Activated naive CD4-positive, alpha-beta T cell treated with anti-CD3 and anti-CD28 coated beads for 36 hours (primary cell): ENCODE measurements around the gene SHMT2. TPM values are rescaled to one million over a fixed set of nuclear protein-coding genes. Genes with fewer than 3 reads are reported as not detected.

Experiments
- CTCF ChIA-PET: fragments of 350-600 bp; sonication (Branson Sonifier 250); formaldehyde crosslinking; loops from one replicate; lab custom pipeline; 2021; ENCODE audit warnings: antibody characterized with exemption; lab: Charles Lee
- DNase-seq: peaks from one replicate; pipeline ENCODE4 v3.0.0-alpha.2; 2020
- H3K27ac Mint-ChIP-seq: one replicate; pipeline ENCODE4 v1.8.0; 2021; ENCODE audit warnings: mild to moderate bottlenecking, mixed read lengths
- H3K27me3 Mint-ChIP-seq: one replicate; pipeline ENCODE4 v1.8.0; 2021; ENCODE audit warnings: low read depth, mixed read lengths
- H3K36me3 Mint-ChIP-seq: one replicate; pipeline ENCODE4 v1.8.0; 2021; ENCODE audit warnings: low read depth, mixed read lengths
- H3K4me1 Mint-ChIP-seq: one replicate; pipeline ENCODE4 v1.8.0; 2021; ENCODE audit warnings: low read depth, mixed read lengths
- H3K4me3 Mint-ChIP-seq: one replicate; pipeline ENCODE4 v1.8.0; 2021; ENCODE audit warnings: mild to moderate bottlenecking, moderate library complexity, mixed read lengths
- H3K9me3 Mint-ChIP-seq: one replicate; pipeline ENCODE4 v1.8.0; 2021; ENCODE audit warnings: mixed read lengths
- intact Hi-C: fragments of 100-400 bp; cut with micrococcal nuclease; formaldehyde crosslinking; loops from one replicate; pipeline ENCODE4 v1.15.1; 2023
- total RNA-seq, 2 experiments: library from RNA; stranded (reverse); gene quantifications; one replicate each; pipeline ENCODE4 v1.2.3, GENCODE V29; 2021

The SHMT2 gene
- total RNA-seq, 2 experiments from 2014 or later, result 542 to 552 TPM

DNA sequence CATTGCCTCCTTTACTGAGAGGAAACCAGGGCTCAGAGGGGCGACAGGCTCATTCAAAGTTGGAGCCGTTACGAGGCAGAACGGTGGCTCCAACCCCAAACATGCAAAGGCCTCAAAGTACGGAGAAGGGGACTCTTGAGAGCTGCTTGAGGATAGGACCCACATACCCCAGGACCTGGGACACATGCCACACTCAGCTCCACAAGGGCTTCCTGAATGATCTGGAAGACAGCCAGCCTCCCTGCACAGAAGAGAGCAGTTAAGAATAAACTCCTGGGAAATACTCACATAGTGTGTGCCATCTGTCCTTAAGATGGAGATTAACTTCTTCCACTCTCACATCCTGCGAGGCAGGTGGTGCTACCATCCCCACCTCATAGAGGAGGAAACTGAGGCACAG lies 39.5 kb upstream of the SHMT2 start:
- Mint-ChIP-seq H3K4me3 (no peak overlapping the region), H3K36me3 (no peaks in the 10 kb centered on the region), H3K4me1 (no peaks in the 10 kb centered on the region), H3K9me3 (no peaks in the 10 kb centered on the region), H3K27me3 (no peaks in the 10 kb centered on the region), H3K27ac (no peak overlapping the region)
- CTCF ChIA-PET, result interaction anchor here (1.2 to 1.3 kb wide), 2 partner anchors 66 to 202 kb away, joined by 3 read pairs; no protein-coding TSS in a partner anchor
- intact Hi-C loops, result no loop called here
- DNase-seq, result no peak

DNA sequence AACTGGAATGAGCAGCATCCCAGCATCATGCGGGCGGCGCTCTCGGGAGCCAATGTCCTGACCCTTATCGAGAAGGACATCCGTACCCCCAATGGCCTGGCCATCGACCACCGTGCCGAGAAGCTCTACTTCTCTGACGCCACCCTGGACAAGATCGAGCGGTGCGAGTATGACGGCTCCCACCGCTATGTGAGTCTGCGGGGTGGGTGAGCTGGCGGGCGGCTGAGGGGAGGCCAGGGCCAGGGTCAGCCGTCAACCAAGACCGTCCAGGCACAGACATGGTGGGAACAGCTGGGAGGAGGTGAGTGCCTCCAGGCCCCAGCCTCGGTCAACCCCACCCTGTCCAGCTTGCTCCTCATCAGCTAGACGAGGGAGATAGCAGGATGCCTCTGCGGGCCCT lies 38.7 kb upstream of the SHMT2 start:
- no peaks in the 10 kb centered on the region for H3K9me3 Mint-ChIP-seq
- DNase-seq, result no peak
- H3K36me3 Mint-ChIP-seq, result no peaks in the 10 kb centered on the region
- H3K27ac Mint-ChIP-seq, result no peak overlapping the region
- H3K27me3 Mint-ChIP-seq, result no peaks in the 10 kb centered on the region
- intact Hi-C loops, result no loop called here
- H3K4me3 Mint-ChIP-seq, result no peak overlapping the region
- CTCF ChIA-PET, result interaction anchor here (0.9 to 1.3 kb wide), 4 partner anchors 12 to 203 kb away, joined by 3 read pairs; no protein-coding TSS in a partner anchor
- H3K4me1 Mint-ChIP-seq, result no peaks in the 10 kb centered on the region

DNA sequence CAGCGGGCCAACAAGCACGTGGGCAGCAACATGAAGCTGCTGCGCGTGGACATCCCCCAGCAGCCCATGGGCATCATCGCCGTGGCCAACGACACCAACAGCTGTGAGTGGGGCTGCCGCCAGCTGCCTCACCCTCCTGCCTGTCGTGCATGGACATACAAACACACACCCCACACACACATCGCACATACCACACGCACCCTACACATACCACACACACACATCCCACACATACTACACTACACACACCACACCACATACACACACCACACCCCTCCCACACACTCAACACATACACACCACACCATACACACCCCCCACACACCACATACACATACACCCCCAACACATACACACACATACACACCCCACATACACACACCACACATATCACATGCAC lies 38.1 kb upstream of the SHMT2 start:
- no peak for DNase-seq
- no peak overlapping the region for H3K27ac Mint-ChIP-seq
- intact Hi-C loops, result no loop called here
- H3K4me3 Mint-ChIP-seq, result no peak overlapping the region
- H3K4me1 Mint-ChIP-seq, result no peaks in the 10 kb centered on the region
- CTCF ChIA-PET, result interaction anchor here (0.9 to 1.0 kb wide), 2 partner anchors 13 to 68 kb away, joined by 3 read pairs; no protein-coding TSS in a partner anchor
- H3K27me3 Mint-ChIP-seq, result no peaks in the 10 kb centered on the region
- H3K9me3 Mint-ChIP-seq, result no peaks in the 10 kb centered on the region
- H3K36me3 Mint-ChIP-seq, result no peaks in the 10 kb centered on the region

DNA sequence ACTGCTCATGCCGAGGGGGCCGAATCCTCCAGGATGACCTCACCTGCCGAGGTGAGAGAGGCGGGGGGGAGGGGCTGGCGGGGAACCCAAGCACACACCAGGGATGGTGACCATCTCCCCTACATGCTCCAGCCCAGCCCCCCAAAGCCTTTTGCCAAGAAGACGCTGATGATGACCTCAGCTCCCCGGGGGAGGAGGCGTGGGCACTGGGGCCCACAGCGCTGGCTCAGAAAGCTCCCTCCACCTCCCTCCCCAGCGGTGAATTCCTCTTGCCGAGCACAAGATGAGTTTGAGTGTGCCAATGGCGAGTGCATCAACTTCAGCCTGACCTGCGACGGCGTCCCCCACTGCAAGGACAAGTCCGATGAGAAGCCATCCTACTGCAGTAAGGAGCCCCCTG lies 36.6 kb upstream of the SHMT2 start:
- DNase-seq, result no peak
- CTCF ChIA-PET, result interaction anchor here (0.5 to 1.2 kb wide), 3 partner anchors 13 to 430 kb away, joined by 3 read pairs; partner anchors contain the start of gene HSD17B6
- intact Hi-C loops, result no loop called here
- Mint-ChIP-seq H3K27me3 (no peaks in the 10 kb centered on the region), H3K4me3 (no peak overlapping the region), H3K9me3 (no peaks in the 10 kb centered on the region), H3K36me3 (no peaks in the 10 kb centered on the region), H3K27ac (no peak overlapping the region), H3K4me1 (no peaks in the 10 kb centered on the region)

DNA sequence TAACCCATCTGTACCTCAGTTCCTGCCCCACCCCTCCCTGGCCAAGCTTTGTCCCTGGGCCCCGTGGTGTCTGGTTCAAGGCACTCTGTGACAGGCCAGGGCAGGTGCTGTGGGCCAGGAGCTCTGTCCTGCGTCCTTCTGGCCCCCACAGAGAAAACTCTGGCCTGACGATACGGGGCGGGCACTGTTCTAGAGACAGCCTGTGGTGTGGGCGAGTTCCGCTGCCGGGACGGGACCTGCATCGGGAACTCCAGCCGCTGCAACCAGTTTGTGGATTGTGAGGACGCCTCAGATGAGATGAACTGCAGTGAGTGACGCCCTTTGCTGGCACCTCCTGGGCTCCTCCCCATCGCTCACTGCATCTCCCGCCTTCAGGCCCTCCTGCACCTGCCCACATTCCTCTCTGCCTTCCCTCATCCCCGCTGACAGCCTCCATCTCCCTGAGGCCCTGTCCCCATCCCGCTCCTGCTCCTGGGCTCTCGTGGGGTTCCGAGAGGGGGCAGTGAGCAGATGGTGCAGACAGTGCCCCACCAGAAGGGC lies 35.7 kb upstream of the SHMT2 start:
- intact Hi-C loops, result no loop called here
- CTCF ChIA-PET, result interaction anchor here (0.9 to 1.2 kb wide), 2 partner anchors 14 to 20 kb away, joined by 3 read pairs; no protein-coding TSS in a partner anchor
- Mint-ChIP-seq H3K27ac (no peak overlapping the region), H3K4me1 (no peaks in the 10 kb centered on the region), H3K4me3 (no peak overlapping the region), H3K27me3 (no peaks in the 10 kb centered on the region), H3K36me3 (no peaks in the 10 kb centered on the region), H3K9me3 (no peaks in the 10 kb centered on the region)
- DNase-seq, result no peak

DNA sequence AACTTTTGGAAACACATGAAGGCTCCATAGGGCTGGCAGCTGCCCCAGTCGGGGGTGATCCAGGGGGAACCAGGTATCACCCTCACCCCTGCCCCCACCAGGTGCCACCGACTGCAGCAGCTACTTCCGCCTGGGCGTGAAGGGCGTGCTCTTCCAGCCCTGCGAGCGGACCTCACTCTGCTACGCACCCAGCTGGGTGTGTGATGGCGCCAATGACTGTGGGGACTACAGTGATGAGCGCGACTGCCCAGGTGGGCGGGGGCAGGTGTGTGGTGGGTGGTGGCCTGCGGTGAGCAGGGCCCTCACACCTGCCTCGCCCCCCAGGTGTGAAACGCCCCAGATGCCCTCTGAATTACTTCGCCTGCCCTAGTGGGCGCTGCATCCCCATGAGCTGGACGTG lies 35.3 kb upstream of the SHMT2 start:
- H3K9me3 Mint-ChIP-seq, result no peaks in the 10 kb centered on the region
- CTCF ChIA-PET, result interaction anchor here (0.9 kb wide), 1 partner anchor 20 kb away, joined by 3 read pairs; no protein-coding TSS in a partner anchor
- intact Hi-C loops, result no loop called here
- no peak for DNase-seq
- no peaks in the 10 kb centered on the region for H3K36me3 Mint-ChIP-seq
- H3K4me1 Mint-ChIP-seq, result no peaks in the 10 kb centered on the region
- no peaks in the 10 kb centered on the region for H3K27me3 Mint-ChIP-seq
- no peak overlapping the region for H3K27ac Mint-ChIP-seq
- H3K4me3 Mint-ChIP-seq, result no peak overlapping the region

DNA sequence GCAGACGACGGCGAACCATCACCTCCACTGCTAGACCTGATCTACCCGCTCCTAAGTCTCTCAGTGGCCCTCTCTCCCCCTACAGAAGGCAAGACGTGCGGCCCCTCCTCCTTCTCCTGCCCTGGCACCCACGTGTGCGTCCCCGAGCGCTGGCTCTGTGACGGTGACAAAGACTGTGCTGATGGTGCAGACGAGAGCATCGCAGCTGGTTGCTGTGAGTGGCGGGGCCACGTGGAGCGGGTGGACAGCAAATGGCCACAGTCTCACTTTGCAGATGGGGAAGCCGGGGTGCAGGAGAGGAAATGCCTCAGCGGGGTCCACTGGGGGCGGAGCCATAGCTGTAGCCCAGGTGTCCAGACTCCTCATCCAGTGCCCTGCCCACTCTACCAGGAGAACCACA lies 34.3 kb upstream of the SHMT2 start:
- Mint-ChIP-seq H3K9me3 (no peaks in the 10 kb centered on the region), H3K4me3 (no peak overlapping the region), H3K27ac (no peak overlapping the region), H3K36me3 (no peaks in the 10 kb centered on the region), H3K27me3 (no peaks in the 10 kb centered on the region), H3K4me1 (no peaks in the 10 kb centered on the region)
- intact Hi-C loops, result no loop called here
- CTCF ChIA-PET, result no interaction called here
- DNase-seq, result no peak

DNA sequence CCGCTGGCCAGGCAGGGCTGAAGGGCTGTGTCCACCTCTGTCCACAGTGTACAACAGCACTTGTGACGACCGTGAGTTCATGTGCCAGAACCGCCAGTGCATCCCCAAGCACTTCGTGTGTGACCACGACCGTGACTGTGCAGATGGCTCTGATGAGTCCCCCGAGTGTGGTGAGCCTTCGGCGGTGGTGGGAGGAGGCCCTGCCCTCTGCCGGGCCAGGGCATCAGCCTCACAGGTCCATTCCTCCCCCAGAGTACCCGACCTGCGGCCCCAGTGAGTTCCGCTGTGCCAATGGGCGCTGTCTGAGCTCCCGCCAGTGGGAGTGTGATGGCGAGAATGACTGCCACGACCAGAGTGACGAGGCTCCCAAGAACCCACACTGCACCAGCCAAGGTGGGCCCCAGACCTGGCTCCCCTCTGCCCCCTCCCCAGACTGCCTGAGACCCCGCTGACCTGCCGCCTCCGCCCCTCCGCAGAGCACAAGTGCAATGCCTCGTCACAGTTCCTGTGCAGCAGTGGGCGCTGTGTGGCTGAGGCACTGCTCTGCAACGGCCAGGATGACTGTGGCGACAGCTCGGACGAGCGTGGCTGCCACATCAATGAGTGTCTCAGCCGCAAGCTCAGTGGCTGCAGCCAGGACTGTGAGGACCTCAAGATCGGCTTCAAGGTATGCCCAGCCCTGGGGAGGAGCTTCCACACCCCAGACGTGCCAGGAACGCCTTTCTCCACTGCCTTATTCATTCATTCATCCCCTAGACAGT lies 33.7 kb upstream of the SHMT2 start:
- no peaks in the 10 kb centered on the region for H3K9me3 Mint-ChIP-seq
- CTCF ChIA-PET, result interaction anchor here (1.5 to 1.6 kb wide), 2 partner anchors 12 to 47 kb away, joined by 4 to 5 read pairs; no protein-coding TSS in a partner anchor

DNA sequence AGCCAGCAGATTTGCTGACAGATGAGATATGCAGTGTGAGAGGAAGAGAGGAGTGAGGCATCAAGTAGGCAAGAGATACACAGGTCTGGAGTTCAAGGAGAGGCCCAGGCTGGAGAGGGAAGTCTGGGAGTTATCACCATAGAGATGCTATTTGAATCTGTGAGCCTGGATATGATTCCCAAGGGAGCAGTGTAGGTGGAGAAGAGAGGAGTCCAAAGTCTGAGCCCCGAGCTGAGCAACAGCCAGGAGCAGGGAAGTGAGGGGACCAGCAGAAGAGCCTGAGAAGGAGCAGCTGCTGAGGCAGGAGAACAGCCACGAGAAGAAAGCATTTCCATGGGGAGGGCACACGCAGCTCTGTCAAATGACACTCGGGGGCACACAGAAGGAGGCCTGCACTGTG lies 33.1 kb upstream of the SHMT2 start:
- CTCF ChIA-PET, result interaction anchor here (1.5 to 1.6 kb wide), 2 partner anchors 13 to 46 kb away, joined by 4 to 5 read pairs; no protein-coding TSS in a partner anchor
- H3K4me3 Mint-ChIP-seq, result no peak overlapping the region
- intact Hi-C loops, result no loop called here
- no peaks in the 10 kb centered on the region for H3K4me1 Mint-ChIP-seq
- DNase-seq, result no peak
- no peak overlapping the region for H3K27ac Mint-ChIP-seq
- H3K36me3 Mint-ChIP-seq, result no peaks in the 10 kb centered on the region
- no peaks in the 10 kb centered on the region for H3K27me3 Mint-ChIP-seq
- H3K9me3 Mint-ChIP-seq, result no peaks in the 10 kb centered on the region

More for the DNA sequence above, 33.7 kb upstream of the SHMT2 start:
- H3K36me3 Mint-ChIP-seq, result no peaks in the 10 kb centered on the region
- H3K27ac Mint-ChIP-seq, result no peak overlapping the region
- intact Hi-C loops, result no loop called here
- no peak for DNase-seq
- H3K4me1 Mint-ChIP-seq, result no peaks in the 10 kb centered on the region
- no peaks in the 10 kb centered on the region for H3K27me3 Mint-ChIP-seq
- no peak overlapping the region for H3K4me3 Mint-ChIP-seq

DNA sequence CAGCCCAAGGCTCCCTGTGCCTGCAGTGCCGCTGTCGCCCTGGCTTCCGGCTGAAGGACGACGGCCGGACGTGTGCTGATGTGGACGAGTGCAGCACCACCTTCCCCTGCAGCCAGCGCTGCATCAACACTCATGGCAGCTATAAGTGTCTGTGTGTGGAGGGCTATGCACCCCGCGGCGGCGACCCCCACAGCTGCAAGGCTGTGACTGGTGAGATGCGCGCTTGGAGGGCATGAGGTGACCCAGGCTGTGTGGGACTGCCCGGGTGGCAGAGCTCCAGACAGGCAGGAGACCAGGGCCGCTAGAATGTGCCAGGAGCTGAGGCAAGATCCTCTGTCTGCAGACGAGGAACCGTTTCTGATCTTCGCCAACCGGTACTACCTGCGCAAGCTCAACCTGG lies 32.6 kb upstream of the SHMT2 start:
- Mint-ChIP-seq H3K27me3 (no peaks in the 10 kb centered on the region), H3K9me3 (no peaks in the 10 kb centered on the region), H3K36me3 (no peaks in the 10 kb centered on the region), H3K27ac (no peak overlapping the region), H3K4me1 (no peaks in the 10 kb centered on the region), H3K4me3 (no peak overlapping the region)
- CTCF ChIA-PET, result interaction anchor here (1.5 to 1.6 kb wide), 3 partner anchors 11 to 46 kb away, joined by 4 to 5 read pairs (median 4); no protein-coding TSS in a partner anchor
- DNase-seq, result no peak
- intact Hi-C loops, result no loop called here

DNA sequence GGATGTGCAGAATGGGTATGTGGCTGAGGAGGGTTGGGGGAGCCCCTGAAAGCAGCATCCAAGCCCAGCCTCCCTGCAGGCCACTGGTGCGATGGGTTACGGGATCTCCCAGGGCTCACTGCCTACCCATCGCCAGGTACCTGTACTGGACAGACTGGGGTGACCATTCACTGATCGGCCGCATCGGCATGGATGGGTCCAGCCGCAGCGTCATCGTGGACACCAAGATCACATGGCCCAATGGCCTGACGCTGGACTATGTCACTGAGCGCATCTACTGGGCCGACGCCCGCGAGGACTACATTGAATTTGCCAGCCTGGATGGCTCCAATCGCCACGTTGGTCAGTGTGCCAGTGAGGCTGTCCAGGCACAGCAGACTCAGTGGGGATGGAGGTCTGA lies 31.2 kb upstream of the SHMT2 start:
- Mint-ChIP-seq H3K36me3 (no peaks in the 10 kb centered on the region), H3K27me3 (no peaks in the 10 kb centered on the region), H3K9me3 (no peaks in the 10 kb centered on the region), H3K4me1 (no peaks in the 10 kb centered on the region), H3K4me3 (no peak overlapping the region), H3K27ac (no peak overlapping the region)
- intact Hi-C loops, result no loop called here
- no peak for DNase-seq
- CTCF ChIA-PET, result interaction anchor here (0.9 to 1.6 kb wide), 2 partner anchors 12 to 16 kb away, joined by 3 to 4 read pairs; no protein-coding TSS in a partner anchor

DNA sequence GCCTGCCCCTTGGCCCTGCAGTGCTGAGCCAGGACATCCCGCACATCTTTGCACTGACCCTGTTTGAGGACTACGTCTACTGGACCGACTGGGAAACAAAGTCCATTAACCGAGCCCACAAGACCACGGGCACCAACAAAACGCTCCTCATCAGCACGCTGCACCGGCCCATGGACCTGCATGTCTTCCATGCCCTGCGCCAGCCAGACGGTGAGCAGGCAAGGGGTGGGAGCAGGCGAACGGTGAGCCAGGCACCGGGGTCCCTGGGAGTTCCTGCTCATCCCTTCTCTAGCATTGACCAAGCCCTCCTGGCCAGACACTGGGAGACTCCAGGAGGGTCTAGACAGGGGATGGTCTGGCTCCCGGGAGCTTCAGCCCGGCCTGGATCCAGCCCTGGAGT lies 30.3 kb upstream of the SHMT2 start:
- intact Hi-C loops, result no loop called here
- H3K36me3 Mint-ChIP-seq, result no peaks in the 10 kb centered on the region
- no peaks in the 10 kb centered on the region for H3K9me3 Mint-ChIP-seq
- H3K27me3 Mint-ChIP-seq, result no peaks in the 10 kb centered on the region
- H3K4me3 Mint-ChIP-seq, result no peak overlapping the region
- no peaks in the 10 kb centered on the region for H3K4me1 Mint-ChIP-seq
- H3K27ac Mint-ChIP-seq, result no peak overlapping the region
- CTCF ChIA-PET, result interaction anchor here (0.7 to 0.9 kb wide), 3 partner anchors 15 to 40 kb away, joined by 3 read pairs; no protein-coding TSS in a partner anchor
- DNase-seq, result no peak
